ENCODE measurements around the gene SYK. TPM values are rescaled to one million over a fixed set of nuclear protein-coding genes. Genes with fewer than 3 reads are reported as not detected.
A peak's percentile ranks its signal among the peaks of the same experiment; 100 is the strongest.

The SYK gene
- polyA plus RNA-seq, 3 donors = 51.1 to 186 (median 177) TPM

DNA sequence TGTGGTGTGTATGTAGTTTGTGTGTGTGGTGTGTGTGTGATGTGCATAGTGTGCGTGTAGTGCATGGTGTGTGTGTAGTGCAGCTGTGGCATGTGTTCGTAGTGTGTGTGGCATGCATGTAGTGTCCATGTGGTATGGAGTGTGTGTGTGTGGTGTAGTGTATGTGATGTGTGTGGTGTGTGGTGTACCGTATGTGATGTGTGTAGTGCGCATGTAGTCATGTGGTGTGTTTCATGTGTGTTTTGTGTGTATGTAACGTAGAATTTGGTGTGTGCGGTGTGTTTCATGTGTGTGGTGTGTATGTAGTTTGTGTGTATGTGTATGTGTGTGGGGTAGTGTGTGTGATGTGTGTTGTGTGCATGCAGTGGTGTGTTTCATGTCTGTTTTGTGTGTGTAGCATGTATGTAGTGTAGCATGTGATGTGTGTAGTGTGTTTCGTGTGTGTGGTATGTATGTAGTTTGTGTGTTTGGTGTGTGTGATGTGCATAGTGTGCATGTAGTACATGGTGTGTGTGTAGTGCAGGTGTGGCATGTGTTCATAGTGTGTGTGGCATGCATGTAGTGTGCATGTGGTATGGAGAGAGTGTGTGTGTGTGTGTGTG, 40.7 kb downstream of the SYK start:
- H3K4me3 ChIP-seq (replicated peaks in 1 of 3; ENCODE audit: low read depth in 2 of 3, low read length in 3 of 3) = no peak overlapping the region
- H3K4me1 ChIP-seq (ENCODE audit: control insufficient read depth in 1 of 2, insufficient read depth in 2 of 2, low read length in 2 of 2) = peaks cover 43 to 58% of the 10 kb centered on the region in 2 donors
- peaks cover 28% of the 10 kb centered on the region for H3K4me1 Mint-ChIP-seq
- no peak overlapping the region for H3K9ac ChIP-seq (ENCODE audit: insufficient read depth, low read length, poor library complexity, severe bottlenecking)
- peak overlapping the region in 1 of 2 donors; percentile 73 for H3K27ac ChIP-seq (ENCODE audit: low read depth in 1 of 2, low read length in 2 of 2)
- H3K27ac Mint-ChIP-seq = no peak overlapping the region
- no peak overlapping the region for H3K4me3 Mint-ChIP-seq
- no peaks in the 10 kb centered on the region for H3K27me3 ChIP-seq (ENCODE audit: control insufficient read depth in 2 of 2, insufficient read depth in 2 of 2, low read length in 2 of 2)
- no peak for DNase-seq
- 88% methylated on average over 7 of the region's 7 CpGs for WGBS (ENCODE audit: insufficient coverage)
- TF ChIP-seq, protein P1, sequence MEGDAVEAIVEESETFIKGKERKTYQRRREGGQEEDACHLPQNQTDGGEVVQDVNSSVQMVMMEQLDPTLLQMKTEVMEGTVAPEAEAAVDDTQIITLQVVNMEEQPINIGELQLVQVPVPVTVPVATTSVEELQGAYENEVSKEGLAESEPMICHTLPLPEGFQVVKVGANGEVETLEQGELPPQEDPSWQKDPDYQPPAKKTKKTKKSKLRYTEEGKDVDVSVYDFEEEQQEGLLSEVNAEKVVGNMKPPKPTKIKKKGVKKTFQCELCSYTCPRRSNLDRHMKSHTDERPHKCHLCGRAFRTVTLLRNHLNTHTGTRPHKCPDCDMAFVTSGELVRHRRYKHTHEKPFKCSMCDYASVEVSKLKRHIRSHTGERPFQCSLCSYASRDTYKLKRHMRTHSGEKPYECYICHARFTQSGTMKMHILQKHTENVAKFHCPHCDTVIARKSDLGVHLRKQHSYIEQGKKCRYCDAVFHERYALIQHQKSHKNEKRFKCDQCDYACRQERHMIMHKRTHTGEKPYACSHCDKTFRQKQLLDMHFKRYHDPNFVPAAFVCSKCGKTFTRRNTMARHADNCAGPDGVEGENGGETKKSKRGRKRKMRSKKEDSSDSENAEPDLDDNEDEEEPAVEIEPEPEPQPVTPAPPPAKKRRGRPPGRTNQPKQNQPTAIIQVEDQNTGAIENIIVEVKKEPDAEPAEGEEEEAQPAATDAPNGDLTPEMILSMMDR (IDR thresholded peaks at IDR 0.05) = no peak
- no peaks in the 10 kb centered on the region for H3K9me3 Mint-ChIP-seq
- no peak overlapping the region for H3K4me2 ChIP-seq (replicated peaks; ENCODE audit: extremely low read depth, low read length, poor library complexity, severe bottlenecking)
- no peak overlapping the region for H2AFZ ChIP-seq (ENCODE audit: insufficient read depth, low read depth, low read length, poor library complexity, severe bottlenecking)
- peaks cover 100% of the 10 kb centered on the region for H4K20me1 ChIP-seq (ENCODE audit: insufficient read depth, low read length)
- H3K9me3 ChIP-seq (replicated peaks in 1 of 2; ENCODE audit: control insufficient read depth in 1 of 2, insufficient read depth in 1 of 2, low read length in 2 of 2) = no peaks in the 10 kb centered on the region
- intact Hi-C loops (cut with micrococcal nuclease) = no loop called here
- peaks cover 66 to 75% of the 10 kb centered on the region in 2 donors for H3K36me3 ChIP-seq (replicated peaks in 1 of 2; ENCODE audit: control insufficient read depth in 1 of 2, insufficient read depth in 2 of 2, low read length in 2 of 2)
- peaks cover 98% of the 10 kb centered on the region for H3K79me2 ChIP-seq (ENCODE audit: insufficient read depth, low read length)
- H3K27me3 Mint-ChIP-seq (ENCODE audit: low read depth in 3 of 3) = no peaks in the 10 kb centered on the region
- H3K36me3 Mint-ChIP-seq = peaks cover 59 to 70% of the 10 kb centered on the region in 2 donors

DNA sequence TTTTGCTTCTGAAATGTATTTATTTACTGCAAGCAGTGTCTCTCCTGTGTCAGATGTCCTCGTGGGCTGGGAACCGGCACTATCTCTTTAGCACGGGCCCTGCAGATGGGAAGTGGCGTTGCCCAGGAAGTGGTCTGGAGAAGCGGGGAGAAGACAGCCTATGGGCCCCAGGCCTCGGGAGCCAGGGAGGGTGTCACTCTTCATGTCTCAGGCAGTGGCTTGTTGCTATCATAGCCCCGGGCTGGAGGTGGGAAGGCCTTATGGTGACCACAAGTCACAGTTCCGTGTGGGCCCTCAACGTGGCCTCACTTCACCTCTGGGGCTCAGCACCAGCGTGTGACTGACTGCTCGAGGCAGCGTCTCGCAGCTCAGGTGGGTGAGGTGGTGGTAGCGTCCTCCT, 41.4 kb downstream of the SYK start:
- Histone ChIP-seq H3K9ac (ENCODE audit: insufficient read depth, low read length, poor library complexity, severe bottlenecking) (no peak overlapping the region), H3K36me3 (replicated peaks in 1 of 2; ENCODE audit: control insufficient read depth in 1 of 2, insufficient read depth in 2 of 2, low read length in 2 of 2) (peaks cover 66 to 75% of the 10 kb centered on the region in 2 donors), H3K4me2 (replicated peaks; ENCODE audit: extremely low read depth, low read length, poor library complexity, severe bottlenecking) (peak overlapping the region; percentile 9), H2AFZ (ENCODE audit: insufficient read depth, low read depth, low read length, poor library complexity, severe bottlenecking) (no peak overlapping the region), H3K9me3 (replicated peaks in 1 of 2; ENCODE audit: control insufficient read depth in 1 of 2, insufficient read depth in 1 of 2, low read length in 2 of 2) (no peaks in the 10 kb centered on the region), H3K27me3 (ENCODE audit: control insufficient read depth in 2 of 2, insufficient read depth in 2 of 2, low read length in 2 of 2) (no peaks in the 10 kb centered on the region), H3K4me1 (ENCODE audit: control insufficient read depth in 1 of 2, insufficient read depth in 2 of 2, low read length in 2 of 2) (peaks cover 36 to 51% of the 10 kb centered on the region in 2 donors), H3K27ac (ENCODE audit: low read depth in 1 of 2, low read length in 2 of 2) (peak overlapping the region; percentile 71 to 73), H3K4me3 (replicated peaks in 1 of 3; ENCODE audit: low read depth in 2 of 3, low read length in 3 of 3) (no peak overlapping the region), H4K20me1 (ENCODE audit: insufficient read depth, low read length) (peaks cover 100% of the 10 kb centered on the region), H3K79me2 (ENCODE audit: insufficient read depth, low read length) (peaks cover 98% of the 10 kb centered on the region)
- DNase-seq = peak; percentile 12 to 36 (median 27)
- H3K36me3 Mint-ChIP-seq = peaks cover 60 to 70% of the 10 kb centered on the region in 2 donors
- H3K27ac Mint-ChIP-seq = no peak overlapping the region
- no peaks in the 10 kb centered on the region for H3K9me3 Mint-ChIP-seq
- intact Hi-C loops (cut with micrococcal nuclease) = no loop called here
- TF ChIP-seq, protein P1 (IDR thresholded peaks at IDR 0.05) = no peak
- H3K27me3 Mint-ChIP-seq (ENCODE audit: low read depth in 3 of 3) = no peaks in the 10 kb centered on the region
- H3K4me1 Mint-ChIP-seq = peaks cover 22% of the 10 kb centered on the region
- WGBS (ENCODE audit: insufficient coverage) = 18% methylated on average over 14 of the region's 14 CpGs
- no peak overlapping the region for H3K4me3 Mint-ChIP-seq

Measured in CD14-positive monocyte (primary cell).